Measurements from ENCODE around the gene PLCXD3. TPM values are rescaled to one million over a fixed set of nuclear protein-coding genes. Genes with fewer than 3 reads are reported as not detected.
A peak's percentile ranks its signal among the peaks of the same experiment; 100 is the strongest.

Gene PLCXD3
- 0.10 TPM for total RNA-seq (2021; ENCODE audit: unreplicated experiment)
- not detected for polyA plus RNA-seq (2012; ENCODE audit: insufficient read length)
- percentile 24 among the genes with signal in this experiment for Bru-seq, nascent RNA
- percentile 18 among the genes with signal in this experiment for BruChase-seq, experiment 1, labeled RNA remaining after a 2-hour chase
- percentile 15 among the genes with signal in this experiment for BruChase-seq, experiment 2, labeled RNA remaining after a 6-hour chase
- long read RNA-seq, partial matches to known transcripts: 0 of 1 reads
- long read RNA-seq, other reads (novel, unspliced or antisense): 1 of 1 reads

GRCh38 chr5:41510176-41510831 is at the start of gene PLCXD3:
Gene PLCXD3 (minus strand): TSS chr5:41510601. CDS start chr5:41510526, 75 bp downstream.
- no peak for TF ChIP-seq POLR2AphosphoS5 (IDR thresholded peaks at IDR 0.05; ENCODE audit: low read depth, low read length)
- no peak for TF ChIP-seq REST (IDR thresholded peaks at IDR 0.05; ENCODE audit: insufficient read depth in 1 of 2, low read depth in 2 of 2, low read length in 1 of 2)
- TF ChIP-seq TCF7L2 (IDR thresholded peaks at IDR 0.05; ENCODE audit: low read depth, low read length): no peak
- no peak for TF ChIP-seq SIN3A (IDR thresholded peaks at IDR 0.05; ENCODE audit: borderline replicate concordance, insufficient read depth, low read depth, low read length)
- TF ChIP-seq CTCF (IDR thresholded peaks at IDR 0.05): no peak
- Histone ChIP-seq H3K4me1 (ENCODE audit: control insufficient read depth, insufficient read depth, low read length) (no peaks in the 10 kb centered on the region), H3K4me3 (ENCODE audit: low read depth in 2 of 2, low read length in 2 of 2) (peak within 1 kb of the TSS; percentile 25 to 52), H3K27ac (ENCODE audit: low read length) (no peak within 1 kb of the TSS), H3K27me3 (ENCODE audit: control insufficient read depth, insufficient read depth, low read length) (peaks cover 2% of the 10 kb centered on the region), H3K9me3 (ENCODE audit: control insufficient read depth, insufficient read depth, low read depth, low read length) (no peaks in the 10 kb centered on the region), H3K36me3 (ENCODE audit: control insufficient read depth, insufficient read depth, low read length) (no peaks in the 10 kb centered on the region)
- ChIA-PET POLR2A (no interaction called here), CTCF (no interaction called here)
- in situ Hi-C loops (cut with HindIII; ENCODE audit: low pct_unique_long_range_greater_than_20kb, low sequenced_read_pairs) (no loop called here), intact Hi-C loops (cut with micrococcal nuclease; ENCODE audit: unreplicated experiment) (loop anchor here (10.0 kb wide), 1 partner anchor 236 kb away; no protein-coding TSS in a partner anchor)
- no TSS peak for BruUV-seq (replicated peaks)
- ATAC-seq (peak; percentile 81), DNase-seq (ENCODE audit: low read depth, low spot score) (no peak)

GRCh38 chr5:41559184-41559583 is 48.8 kb upstream of the PLCXD3 start:
- Histone ChIP-seq H3K36me3 (ENCODE audit: control insufficient read depth, insufficient read depth, low read length) (no peaks in the 10 kb centered on the region), H3K27me3 (ENCODE audit: control insufficient read depth, insufficient read depth, low read length) (no peaks in the 10 kb centered on the region), H3K4me1 (ENCODE audit: control insufficient read depth, insufficient read depth, low read length) (no peaks in the 10 kb centered on the region), H3K27ac (ENCODE audit: low read length) (no peak overlapping the region), H3K9me3 (ENCODE audit: control insufficient read depth, insufficient read depth, low read depth, low read length) (no peaks in the 10 kb centered on the region), H3K4me3 (ENCODE audit: low read depth in 2 of 2, low read length in 2 of 2) (no peak overlapping the region)
- in situ Hi-C loops (cut with HindIII; ENCODE audit: low pct_unique_long_range_greater_than_20kb, low sequenced_read_pairs): no loop called here
- ATAC-seq (no peak), DNase-seq (ENCODE audit: low read depth, low spot score) (no peak)
- CTCF ChIA-PET: no interaction called here
- BruUV-seq (replicated peaks): no TSS peak
- intact Hi-C loops (cut with micrococcal nuclease; ENCODE audit: unreplicated experiment): no loop called here
- no peak for TF ChIP-seq CTCF (IDR thresholded peaks at IDR 0.05)
- no peak for TF ChIP-seq REST (IDR thresholded peaks at IDR 0.05; ENCODE audit: insufficient read depth in 1 of 2, low read depth in 2 of 2, low read length in 1 of 2)
- TF ChIP-seq TCF7L2 (IDR thresholded peaks at IDR 0.05; ENCODE audit: low read depth, low read length): no peak
- no peak for TF ChIP-seq POLR2AphosphoS5 (IDR thresholded peaks at IDR 0.05; ENCODE audit: low read depth, low read length)
- no peak for TF ChIP-seq SIN3A (IDR thresholded peaks at IDR 0.05; ENCODE audit: borderline replicate concordance, insufficient read depth, low read depth, low read length)
- POLR2A ChIA-PET: no interaction called here

All from Panc1 (cell line).